Subcutaneous abdominal adipose tissue (tissue), 5 donors: ENCODE results near the gene TEPSIN.

Experiments
- H3K27ac ChIP-seq: one replicate; pipeline ENCODE4 v1.7.0; 2013; ENCODE audit warnings: low read depth, mild to moderate bottlenecking, inconsistent platforms, low read length, moderate library complexity
- H3K27me3 ChIP-seq, 5 donors: one replicate each; pipeline ENCODE4 v1.7.0; 2013; ENCODE audit warnings: low read length in 5 of 5, inconsistent platforms in 1 of 5; ENCODE audit not compliant: control insufficient read depth in 5 of 5, insufficient read depth in 4 of 5
- H3K36me3 ChIP-seq, 5 donors: one replicate each; pipeline ENCODE4 v1.7.0; 2013; ENCODE audit warnings: low read length in 5 of 5; ENCODE audit not compliant: control insufficient read depth in 5 of 5, insufficient read depth in 5 of 5
- H3K4me1 ChIP-seq, 5 donors: one replicate each; pipeline ENCODE4 v1.7.0; 2013; ENCODE audit warnings: low read length in 5 of 5, mild to moderate bottlenecking in 3 of 5, moderate library complexity in 1 of 5; ENCODE audit not compliant: control insufficient read depth in 5 of 5, insufficient read depth in 5 of 5
- H3K4me3 ChIP-seq, 5 donors: one replicate each; pipeline ENCODE4 v1.7.0; 2013; ENCODE audit warnings: low read length in 5 of 5, low read depth in 1 of 5
- H3K9ac ChIP-seq, 5 donors: one replicate each; pipeline ENCODE4 v1.7.0; 2013; ENCODE audit warnings: low read length in 5 of 5, mild to moderate bottlenecking in 4 of 5, moderate library complexity in 3 of 5
- H3K9me3 ChIP-seq, 5 donors: one replicate each; pipeline ENCODE4 v1.7.0; 2013; ENCODE audit warnings: low read length in 5 of 5; ENCODE audit not compliant: control insufficient read depth in 5 of 5
- donor health status: healthy.
- donor health status: healthy.
- donor health status: healthy.
- donor health status: healthy.
- donor health status: healthy.

Gene TEPSIN

GRCh38 chr17:81182596-81182995, 56.3 kb downstream of the TEPSIN start:
- peaks cover 0 to 17% (median 13%) of the 10 kb centered on the region in 5 donors for H3K4me1 ChIP-seq
- peaks cover 0 to 10% (median 4%) of the 10 kb centered on the region in 5 donors for H3K27me3 ChIP-seq
- H3K36me3 ChIP-seq, result no peaks in the 10 kb centered on the region
- H3K27ac ChIP-seq, result no peak overlapping the region
- H3K4me3 ChIP-seq, result no peak overlapping the region
- no peaks in the 10 kb centered on the region for H3K9me3 ChIP-seq
- H3K9ac ChIP-seq, result no peak overlapping the region

- H3K9me3 ChIP-seq, result no peaks in the 10 kb centered on the region
- H3K27me3 ChIP-seq, result peaks cover 0 to 10% (median 4%) of the 10 kb centered on the region in 5 donors
Observed at GRCh38 chr17:81181811-81182185, 57.1 kb downstream of the TEPSIN start.

GRCh38 chr17:81180836-81181810, 57.7 kb downstream of the TEPSIN start:
- H3K4me1 ChIP-seq, result peaks cover 0 to 17% (median 13%) of the 10 kb centered on the region in 5 donors
- H3K9me3 ChIP-seq, result no peaks in the 10 kb centered on the region
- no peak overlapping the region for H3K9ac ChIP-seq
- H3K36me3 ChIP-seq, result no peaks in the 10 kb centered on the region
- H3K4me3 ChIP-seq, result no peak overlapping the region
- peaks cover 0 to 10% (median 4%) of the 10 kb centered on the region in 5 donors for H3K27me3 ChIP-seq
- H3K27ac ChIP-seq, result no peak overlapping the region

More at GRCh38 chr17:81181811-81182185, 57.1 kb downstream of the TEPSIN start:
- H3K9ac ChIP-seq, result no peak overlapping the region
- H3K27ac ChIP-seq, result no peak overlapping the region
- no peaks in the 10 kb centered on the region for H3K36me3 ChIP-seq
- no peak overlapping the region for H3K4me3 ChIP-seq
- peaks cover 0 to 17% (median 13%) of the 10 kb centered on the region in 5 donors for H3K4me1 ChIP-seq

- no peak overlapping the region for H3K9ac ChIP-seq
- peaks cover 0 to 17% (median 13%) of the 10 kb centered on the region in 5 donors for H3K4me1 ChIP-seq
- no peaks in the 10 kb centered on the region for H3K36me3 ChIP-seq
- H3K27ac ChIP-seq, result no peak overlapping the region
- no peak overlapping the region for H3K4me3 ChIP-seq
- H3K9me3 ChIP-seq, result peaks cover 0 to 4% (median 0%) of the 10 kb centered on the region in 5 donors
- peaks cover 0 to 10% (median 4%) of the 10 kb centered on the region in 5 donors for H3K27me3 ChIP-seq
Observed at GRCh38 chr17:81179861-81180260, 59.0 kb downstream of the TEPSIN start.

GRCh38 chr17:81179220-81179619, 59.6 kb downstream of the TEPSIN start:
- H3K36me3 ChIP-seq, result no peaks in the 10 kb centered on the region
- H3K4me3 ChIP-seq, result no peak overlapping the region
- peaks cover 0 to 4% (median 0%) of the 10 kb centered on the region in 5 donors for H3K9me3 ChIP-seq
- H3K27ac ChIP-seq, result no peak overlapping the region
- peaks cover 0 to 6% (median 4%) of the 10 kb centered on the region in 5 donors for H3K27me3 ChIP-seq
- no peak overlapping the region for H3K9ac ChIP-seq
- H3K4me1 ChIP-seq, result peaks cover 0 to 17% (median 13%) of the 10 kb centered on the region in 5 donors
